K562 (cell line): Measurements from ENCODE around the gene AMFR. TPM values are rescaled to one million over a fixed set of nuclear protein-coding genes. Genes with fewer than 3 reads are reported as not detected.

ENCODE experiments used
- ATF4 ChIP-seq: fragments of 450-650 bp; formaldehyde crosslinking; IDR thresholded peaks from 2 replicates; pipeline ENCODE4 v1.4.0; 2022; ENCODE audit warnings: mild to moderate bottlenecking, moderate library complexity
- BRD4 ChIP-seq: fragments of 200-600 bp; sonication (generic); IDR thresholded peaks from 2 replicates; pipeline ENCODE4 v1.6.1; 2017; ENCODE audit warnings: inconsistent platforms
- ETS2 ChIP-seq: IDR thresholded peaks from 2 replicates; pipeline ENCODE4 v1.6.1; 2016; ENCODE audit warnings: borderline replicate concordance, missing genetic modification characterization, mild to moderate bottlenecking, moderate library complexity, missing compliant biosample characterization; ENCODE audit not compliant: poor library complexity, severe bottlenecking
- GATAD2B ChIP-seq: fragments of 450-650 bp; IDR thresholded peaks from 2 replicates; pipeline ENCODE4 v1.6.1; 2017; ENCODE audit warnings: mild to moderate bottlenecking, borderline replicate concordance
- PHB ChIP-seq: fragments of 250-450 bp; sonication (Bioruptor Pico); IDR thresholded peaks from 2 replicates; pipeline ENCODE4 v1.5.0; 2021
- POU5F1 ChIP-seq: fragments of 150-350 bp; IDR thresholded peaks from 2 replicates; pipeline ENCODE4 v1.6.1; 2014; ENCODE audit warnings: borderline replicate concordance, low read length, low read depth, mild to moderate bottlenecking; ENCODE audit not compliant: partially characterized antibody
- PYGO2 ChIP-seq: fragments of 450-650 bp; IDR thresholded peaks from 2 replicates; pipeline ENCODE4 v1.6.1; 2016; ENCODE audit warnings: mild to moderate bottlenecking, missing genetic modification characterization, moderate library complexity, missing compliant biosample characterization
- SIN3A ChIP-seq, 2 experiments: fragments of 150-350 bp in 1 of 2; IDR thresholded peaks; 2 replicates each; pipeline ENCODE4 v1.6.1; 2011 to 2016; ENCODE audit warnings: borderline replicate concordance in 2 of 2, low read depth in 2 of 2, low read length in 2 of 2, mild to moderate bottlenecking in 2 of 2, moderate library complexity in 2 of 2; ENCODE audit not compliant: control insufficient read depth in 1 of 2
- SIN3B ChIP-seq: fragments of 450-650 bp; IDR thresholded peaks from 2 replicates; pipeline ENCODE4 v1.6.1; 2017; ENCODE audit warnings: low read depth, mild to moderate bottlenecking, moderate library complexity
- TCFL5 ChIP-seq: fragments of 250-450 bp; sonication (Bioruptor Pico); conservative IDR thresholded peaks from 2 replicates; pipeline ENCODE4 v1.6.1; 2021; ENCODE audit warnings: mild to moderate bottlenecking, moderate library complexity, matching md5 sums
- TEAD1 ChIP-seq, 2 experiments: fragments of 450-650 bp in 1 of 2; sonication (generic) in 1 of 2; formaldehyde crosslinking; IDR thresholded peaks; 2 replicates each; pipeline versions ENCODE4 v1.4.0 to v1.8.0; 2020 to 2022; ENCODE audit warnings: mild to moderate bottlenecking in 2 of 2, missing genetic modification reagents in 1 of 2
- TRIM24 ChIP-seq, 2 experiments: fragments of 450-650 bp; IDR thresholded peaks; 2 replicates each; pipeline ENCODE4 v1.6.1; 2016
- U2AF1 ChIP-seq: fragments of 200-400 bp; formaldehyde crosslinking; optimal IDR thresholded peaks from 2 replicates; pipeline ENCODE3; 2017; ENCODE audit warnings: mild to moderate bottlenecking, low read depth, low read length, moderate library complexity
- U2AF2 ChIP-seq: fragments of 200-400 bp; formaldehyde crosslinking; optimal IDR thresholded peaks from 2 replicates; pipeline ENCODE3; 2017; ENCODE audit warnings: low read depth, mild to moderate bottlenecking, low read length
- ZBTB8A ChIP-seq: fragments of 450-650 bp; IDR thresholded peaks from 2 replicates; pipeline ENCODE4 v1.6.1; 2018; ENCODE audit warnings: mild to moderate bottlenecking, moderate library complexity; ENCODE audit not compliant: partially characterized antibody
- ZFP1 ChIP-seq: fragments of 450-650 bp; formaldehyde crosslinking; IDR thresholded peaks from 2 replicates; pipeline ENCODE4 v1.4.0; 2020; ENCODE audit warnings: mild to moderate bottlenecking, mixed read lengths
- ZFP36 ChIP-seq: fragments of 150-350 bp; IDR thresholded peaks from 2 replicates; pipeline ENCODE4 v1.6.1; 2018; ENCODE audit warnings: low read length, low read depth; ENCODE audit not compliant: partially characterized antibody
- ZKSCAN3 ChIP-seq: fragments of 250-450 bp; sonication (Bioruptor Pico); IDR thresholded peaks from 2 replicates; pipeline ENCODE4 v1.4.0; 2020
- ZNF12 ChIP-seq: sonication (generic); formaldehyde crosslinking; IDR thresholded peaks from 2 replicates; pipeline ENCODE4 v1.4.0; 2020; ENCODE audit warnings: mild to moderate bottlenecking, missing genetic modification reagents
- ZNF165 ChIP-seq: fragments of 250-450 bp; sonication (Bioruptor Pico); IDR thresholded peaks from 2 replicates; pipeline ENCODE4 v1.4.0; 2020; ENCODE audit warnings: borderline replicate concordance
- ZNF232 ChIP-seq: sonication (generic); formaldehyde crosslinking; IDR thresholded peaks from 2 replicates; pipeline ENCODE4 v1.8.0; 2022; ENCODE audit warnings: mild to moderate bottlenecking, missing genetic modification reagents
- ZNF384 ChIP-seq: IDR thresholded peaks from 2 replicates; pipeline ENCODE4 v1.6.1; 2012; ENCODE audit warnings: low read depth, low read length, improper control_type of control experiment
- ZNF445 ChIP-seq: fragments of 250-450 bp; sonication (Bioruptor Pico); IDR thresholded peaks from 2 replicates; pipeline ENCODE4 v1.4.0; 2020; ENCODE audit warnings: low read depth, mild to moderate bottlenecking, moderate library complexity
- ZNF57 ChIP-seq: fragments of 450-650 bp; formaldehyde crosslinking; IDR thresholded peaks from 2 replicates; pipeline ENCODE4 v1.4.0; 2020; ENCODE audit warnings: mild to moderate bottlenecking, moderate library complexity
- ZNF785 ChIP-seq: fragments of 250-450 bp; sonication (Bioruptor Pico); IDR thresholded peaks from 2 replicates; pipeline ENCODE4 v1.4.0; 2020; ENCODE audit warnings: mild to moderate bottlenecking
- polyA plus RNA-seq, 8 experiments: library from polyadenylated mRNA; depleted of rRNA in 4 of 8; stranded (reverse) in 5 of 8; unstranded in 3 of 8; fragments of >200 nt; fragmentation: Nextera tagmentation in 2 of 8; fragmentation: Illumina TruSeq in 1 of 8; extraction: Ambion mirVana in 2 of 8; extraction: Trizol in 1 of 8; gene quantifications; 2 replicates each; pipeline versions ENCODE4 v1.2.1 to v1.2.3, GENCODE V29; 2011 to 2014; ENCODE audit warnings: inconsistent platforms in 1 of 8, missing spikeins in 1 of 8
- total RNA-seq, 7 experiments: library from RNA; depleted of rRNA in 6 of 7; stranded (reverse); fragments of >200 nt in 6 of 7; fragmentation: Illumina TruSeq in 2 of 7; extraction: Trizol in 2 of 7; gene quantifications; 2 replicates each; pipeline versions ENCODE4 v1.2.1 to v1.2.3, GENCODE V29; 2011 to 2021; ENCODE audit warnings: low replicate concordance in 1 of 7
- TF ChIP-seq, protein P1 (sequence below): fragments of 450-650 bp; formaldehyde crosslinking; IDR thresholded peaks from 2 replicates; pipeline ENCODE4 v1.4.0; 2020; ENCODE audit warnings: mild to moderate bottlenecking, moderate library complexity
- TF ChIP-seq, protein P2 (sequence below): fragments of 250-450 bp; sonication (Bioruptor Pico); IDR thresholded peaks from 2 replicates; pipeline ENCODE4 v1.8.0; 2021; ENCODE audit warnings: borderline replicate concordance, mild to moderate bottlenecking, moderate library complexity; ENCODE audit not compliant: poor library complexity, severe bottlenecking

Gene AMFR
- total and polyA plus RNA-seq, 9 of the 15 experiments (the other 6 are each of a cell fraction or from before 2014, with no cell fraction given), result 15.6 to 113 (median 58.4) TPM

DNA sequence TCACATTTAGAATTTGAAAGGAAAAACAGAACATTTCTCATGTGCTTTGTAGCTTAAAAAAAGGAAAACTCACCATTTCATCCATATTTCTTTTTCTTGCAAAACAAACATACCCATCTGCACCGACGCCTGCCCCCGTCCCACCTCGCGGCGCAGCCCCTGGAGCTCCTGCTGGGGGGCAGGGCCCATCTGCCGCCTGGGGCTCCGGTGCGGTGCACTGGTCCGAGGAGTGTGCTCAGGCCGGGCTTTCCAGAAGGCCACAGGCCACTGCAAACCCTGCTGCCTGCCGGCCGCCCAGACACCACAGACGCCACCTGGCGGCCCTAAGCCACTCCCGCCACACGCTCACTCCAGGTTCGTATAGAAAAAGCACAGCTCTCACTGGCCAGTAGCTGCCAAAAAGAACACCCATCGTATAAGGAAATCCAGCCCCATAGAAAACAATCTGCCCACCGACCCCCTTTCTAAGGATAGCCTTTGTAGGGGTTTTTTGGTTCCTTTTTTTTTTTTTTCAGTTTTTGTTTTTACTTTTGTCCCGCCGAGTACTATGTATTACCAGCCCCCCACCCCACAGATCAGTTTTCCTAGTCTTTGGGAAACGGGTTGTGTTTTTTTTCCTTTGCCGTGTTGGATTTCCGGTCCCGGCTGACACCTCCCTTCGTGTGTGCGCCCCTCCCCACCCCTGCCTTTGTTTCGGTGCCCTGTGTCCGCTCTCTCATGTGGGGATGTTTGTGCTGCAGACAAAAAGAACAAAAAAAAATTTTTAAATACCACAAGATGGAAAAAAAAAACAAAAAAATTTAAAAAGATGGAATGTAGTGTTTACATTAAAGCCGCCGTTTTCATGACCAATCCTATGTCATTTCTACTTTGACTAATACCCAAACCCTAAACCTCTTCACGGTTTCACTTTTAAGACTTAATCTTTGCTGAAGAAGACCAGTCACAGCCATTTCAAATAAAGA lies 68.8 kb downstream of the AMFR start (continued):
- TF ChIP-seq ZFP1 (CRISPR knock-in tag) (no peak), ZNF384 (no peak), ETS2 (tag) (no peak), U2AF2 (no peak), PHB (CRISPR knock-in tag) (no peak), SIN3B (no peak), TCFL5 (no peak), SIN3A (IDR thresholded peaks at IDR 0.05; ENCODE audit: borderline replicate concordance in 2 of 2, control insufficient read depth in 1 of 2, low read depth in 2 of 2, low read length in 2 of 2) (no peak), ZNF12 (CRISPR knock-in tag) (no peak), TEAD1 (CRISPR knock-in tag; IDR thresholded peaks at IDR 0.05) (no peak), U2AF1 (no peak), ZBTB8A (no peak), ZNF232 (CRISPR knock-in tag) (no peak), ZNF165 (CRISPR knock-in tag) (no peak), BRD4 (no peak), ATF4 (CRISPR knock-in tag) (no peak), ZFP36 (peak; percentile 59), GATAD2B (no peak), POU5F1 (no peak), ZNF57 (no peak), ZKSCAN3 (CRISPR knock-in tag) (no peak), ZNF785 (CRISPR knock-in tag) (no peak), ZNF445 (CRISPR knock-in tag) (no peak), PYGO2 (no peak), TRIM24 (IDR thresholded peaks at IDR 0.05) (no peak; a peak in 1 of 4 replicates)
- TF ChIP-seq, protein P1, sequence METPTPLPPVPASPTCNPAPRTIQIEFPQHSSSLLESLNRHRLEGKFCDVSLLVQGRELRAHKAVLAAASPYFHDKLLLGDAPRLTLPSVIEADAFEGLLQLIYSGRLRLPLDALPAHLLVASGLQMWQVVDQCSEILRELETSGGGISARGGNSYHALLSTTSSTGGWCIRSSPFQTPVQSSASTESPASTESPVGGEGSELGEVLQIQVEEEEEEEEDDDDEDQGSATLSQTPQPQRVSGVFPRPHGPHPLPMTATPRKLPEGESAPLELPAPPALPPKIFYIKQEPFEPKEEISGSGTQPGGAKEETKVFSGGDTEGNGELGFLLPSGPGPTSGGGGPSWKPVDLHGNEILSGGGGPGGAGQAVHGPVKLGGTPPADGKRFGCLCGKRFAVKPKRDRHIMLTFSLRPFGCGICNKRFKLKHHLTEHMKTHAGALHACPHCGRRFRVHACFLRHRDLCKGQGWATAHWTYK (CRISPR knock-in tag), result no peak
- TF ChIP-seq, protein P2, sequence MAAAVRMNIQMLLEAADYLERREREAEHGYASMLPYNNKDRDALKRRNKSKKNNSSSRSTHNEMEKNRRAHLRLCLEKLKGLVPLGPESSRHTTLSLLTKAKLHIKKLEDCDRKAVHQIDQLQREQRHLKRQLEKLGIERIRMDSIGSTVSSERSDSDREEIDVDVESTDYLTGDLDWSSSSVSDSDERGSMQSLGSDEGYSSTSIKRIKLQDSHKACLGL, result no peak
